Aorta (tissue), 5 donors: ENCODE measurements around the gene TSC22D1. TPM values are rescaled to one million over a fixed set of nuclear protein-coding genes. Genes with fewer than 3 reads are reported as not detected.

Source experiments
- ATAC-seq: fragments of 200-7000 bp; cut with Tn5 transposase; one replicate; pipeline ENCODE4 v1.9.1; 2022; ENCODE audit warnings: moderate library complexity; ENCODE audit not compliant: low FRiP score
- DNase-seq, 2 donors: peaks; one replicate each; pipeline ENCODE4 v3.0.0-alpha.2; 2020
- H3K27ac ChIP-seq, 2 donors: one replicate each; pipeline ENCODE4 v1.5.1; 2013; ENCODE audit warnings: low read length in 2 of 2, mild to moderate bottlenecking in 2 of 2, moderate library complexity in 2 of 2, control low read depth in 1 of 2, inconsistent platforms in 1 of 2, low read depth in 1 of 2
- H3K27me3 ChIP-seq, 2 donors: one replicate each; pipeline ENCODE4 v1.6.1; 2013; ENCODE audit warnings: control low read depth in 1 of 2, low read length in 1 of 2, mild to moderate bottlenecking in 1 of 2, moderate library complexity in 1 of 2; ENCODE audit not compliant: insufficient read depth in 2 of 2, control insufficient read depth in 1 of 2
- H3K36me3 ChIP-seq, 2 donors: one replicate each; pipeline ENCODE4 v1.6.1; 2013; ENCODE audit warnings: control low read depth in 1 of 2, low read length in 1 of 2, mild to moderate bottlenecking in 1 of 2; ENCODE audit not compliant: insufficient read depth in 2 of 2, control insufficient read depth in 1 of 2
- H3K4me1 ChIP-seq, 2 donors: one replicate each; pipeline ENCODE4 v1.6.1; 2013; ENCODE audit warnings: low read length in 2 of 2, control low read depth in 1 of 2, mild to moderate bottlenecking in 1 of 2, moderate library complexity in 1 of 2; ENCODE audit not compliant: insufficient read depth in 2 of 2, control insufficient read depth in 1 of 2
- H3K4me3 ChIP-seq, 2 donors: one replicate each; pipeline ENCODE4 v1.5.1; 2013; ENCODE audit warnings: low read length in 2 of 2, control low read depth in 1 of 2, mild to moderate bottlenecking in 1 of 2
- H3K9me3 ChIP-seq: one replicate; pipeline ENCODE4 v1.6.1; 2013; ENCODE audit warnings: mild to moderate bottlenecking, low read length; ENCODE audit not compliant: control insufficient read depth
- WGBS, 2 donors: extraction: QIAGEN DNeasy Blood & Tissue Kit; methylation state at CpG; one replicate each; pipeline ENCODE4 v1.1.7; 2013; 5-methylcytosine and 5-hydroxymethylcytosine counted together
- intact Hi-C, 2 donors: fragments of 100-400 bp; cut with DNase I; formaldehyde crosslinking; loops; one replicate each; pipeline versions ENCODE4 v1.14.2 to v1.15.0; 2022
- polyA plus RNA-seq, 2 donors: library from polyadenylated mRNA; stranded (reverse); fragments of 200-250 nt; gene quantifications; one replicate each; pipeline ENCODE4 v1.2.3, GENCODE V29; 2013
- total RNA-seq, 2 donors: library from RNA; stranded (reverse); fragmentation: NEBNext Ultra II Directional; extraction: Animal tissue kit (Norgen Biotek cat#: 25700); gene quantifications; one replicate each; pipeline ENCODE4 v1.2.1, GENCODE V29; 2021
- donor health status: healthy with polysubstance abuse.
- donor health status: Bipolar disorder and iron deficiency.
- donor health status: DM: no; HTN: no; CAD: no.
- donor health status: DM: no; HTN: no; CAD: no.
- donor health status: DM: yes; HTN: yes; CAD: no.

TSC22D1 gene
- total and polyA plus RNA-seq, 4 donors, result 71.6 to 239 (median 132) TPM

- ATAC-seq, result no peak
- no peak for DNase-seq
Measured at GRCh38 chr13:44394658-44395057, 181.5 kb downstream of the TSC22D1 start.

GRCh38 chr13:44393391-44393790 lies 182.7 kb downstream of the TSC22D1 start:
- Histone ChIP-seq H3K36me3 (no peaks in the 10 kb centered on the region), H3K27ac (no peak overlapping the region), H3K4me1 (no peaks in the 10 kb centered on the region), H3K9me3 (no peaks in the 10 kb centered on the region), H3K27me3 (no peaks in the 10 kb centered on the region), H3K4me3 (no peak overlapping the region)
- 14 to 21% methylated on average over 8 of the region's 8 CpGs for WGBS, 2 donors
- intact Hi-C loops, result no loop called here
- no peak for ATAC-seq
- DNase-seq, result no peak

More at GRCh38 chr13:44394658-44395057, 181.5 kb downstream of the TSC22D1 start:
- Histone ChIP-seq H3K27ac (no peak overlapping the region), H3K36me3 (no peaks in the 10 kb centered on the region), H3K4me1 (no peaks in the 10 kb centered on the region), H3K4me3 (no peak overlapping the region), H3K27me3 (no peaks in the 10 kb centered on the region), H3K9me3 (no peaks in the 10 kb centered on the region)
- intact Hi-C loops, result no loop called here

- ATAC-seq, result no peak
- no peak for DNase-seq
- H3K36me3 ChIP-seq, result no peaks in the 10 kb centered on the region
- intact Hi-C loops, result no loop called here
- H3K4me1 ChIP-seq, result no peaks in the 10 kb centered on the region
- no peaks in the 10 kb centered on the region for H3K27me3 ChIP-seq
- 84 to 96% methylated on average over 1 of the region's 1 CpG for WGBS, 2 donors
- H3K9me3 ChIP-seq, result no peaks in the 10 kb centered on the region
- no peak overlapping the region for H3K4me3 ChIP-seq
- no peak overlapping the region for H3K27ac ChIP-seq
Measured at GRCh38 chr13:44389876-44390275, 186.3 kb downstream of the TSC22D1 start.

GRCh38 chr13:44389060-44389666 lies 187.0 kb downstream of the TSC22D1 start:
- H3K36me3 ChIP-seq, result no peaks in the 10 kb centered on the region
- no peak overlapping the region for H3K27ac ChIP-seq
- ATAC-seq (no peak), DNase-seq (no peak)
- WGBS, 2 donors, result 93% methylated on average over 4 of the region's 4 CpGs
- H3K4me1 ChIP-seq, result no peaks in the 10 kb centered on the region
- no peak overlapping the region for H3K4me3 ChIP-seq
- intact Hi-C loops, result no loop called here
- H3K27me3 ChIP-seq, result no peaks in the 10 kb centered on the region
- H3K9me3 ChIP-seq, result no peaks in the 10 kb centered on the region

- H3K9me3 ChIP-seq, result no peaks in the 10 kb centered on the region
- no peak overlapping the region for H3K27ac ChIP-seq
- H3K36me3 ChIP-seq, result no peaks in the 10 kb centered on the region
- intact Hi-C loops, result no loop called here
- no peaks in the 10 kb centered on the region for H3K27me3 ChIP-seq
- ATAC-seq (no peak), DNase-seq (no peak)
- 74 to 80% methylated on average over 7 of the region's 7 CpGs for WGBS, 2 donors
- no peaks in the 10 kb centered on the region for H3K4me1 ChIP-seq
- no peak overlapping the region for H3K4me3 ChIP-seq
Measured at GRCh38 chr13:44388427-44389059, 187.6 kb downstream of the TSC22D1 start.

GRCh38 chr13:44386913-44387556 lies 189.1 kb downstream of the TSC22D1 start:
- ATAC-seq, result no peak
- no peak overlapping the region for H3K27ac ChIP-seq
- DNase-seq, result no peak
- intact Hi-C loops, result no loop called here
- H3K36me3 ChIP-seq, result no peaks in the 10 kb centered on the region
- no peaks in the 10 kb centered on the region for H3K27me3 ChIP-seq
- no peak overlapping the region for H3K4me3 ChIP-seq
- 86% methylated on average over 7 of the region's 7 CpGs for WGBS, 2 donors
- no peaks in the 10 kb centered on the region for H3K4me1 ChIP-seq
- no peaks in the 10 kb centered on the region for H3K9me3 ChIP-seq

- no peak for ATAC-seq
- H3K27ac ChIP-seq, result no peak overlapping the region
- no peaks in the 10 kb centered on the region for H3K4me1 ChIP-seq
- intact Hi-C loops, result no loop called here
- H3K27me3 ChIP-seq, result no peaks in the 10 kb centered on the region
- no peak for DNase-seq
- H3K9me3 ChIP-seq, result no peaks in the 10 kb centered on the region
- H3K4me3 ChIP-seq, result no peak overlapping the region
- 81 to 90% methylated on average over 6 of the region's 6 CpGs for whole genome bisulfite sequencing, 2 donors
- no peaks in the 10 kb centered on the region for H3K36me3 ChIP-seq
Measured at GRCh38 chr13:44385847-44386246, 190.3 kb downstream of the TSC22D1 start.

GRCh38 chr13:44385401-44385800 lies 190.7 kb downstream of the TSC22D1 start:
- no peaks in the 10 kb centered on the region for H3K9me3 ChIP-seq
- WGBS, 2 donors, result 96% methylated on average over 3 of the region's 3 CpGs

GRCh38 chr13:44384778-44385177 lies 191.4 kb downstream of the TSC22D1 start:
- intact Hi-C loops, result no loop called here
- Histone ChIP-seq H3K27me3 (no peaks in the 10 kb centered on the region), H3K4me1 (no peaks in the 10 kb centered on the region), H3K4me3 (no peak overlapping the region), H3K27ac (no peak overlapping the region), H3K9me3 (no peaks in the 10 kb centered on the region), H3K36me3 (no peaks in the 10 kb centered on the region)
- DNase-seq, result no peak
- ATAC-seq, result no peak
- WGBS, 2 donors, result 93 to 100% methylated on average over 1 of the region's 1 CpG

More at GRCh38 chr13:44385401-44385800, 190.7 kb downstream of the TSC22D1 start:
- ATAC-seq, result no peak
- no peak overlapping the region for H3K27ac ChIP-seq
- H3K36me3 ChIP-seq, result no peaks in the 10 kb centered on the region
- intact Hi-C loops, result no loop called here
- H3K4me1 ChIP-seq, result no peaks in the 10 kb centered on the region
- H3K27me3 ChIP-seq, result no peaks in the 10 kb centered on the region
- no peak for DNase-seq
- no peak overlapping the region for H3K4me3 ChIP-seq
